ENCODE data around the gene RFTN1.

DNA sequence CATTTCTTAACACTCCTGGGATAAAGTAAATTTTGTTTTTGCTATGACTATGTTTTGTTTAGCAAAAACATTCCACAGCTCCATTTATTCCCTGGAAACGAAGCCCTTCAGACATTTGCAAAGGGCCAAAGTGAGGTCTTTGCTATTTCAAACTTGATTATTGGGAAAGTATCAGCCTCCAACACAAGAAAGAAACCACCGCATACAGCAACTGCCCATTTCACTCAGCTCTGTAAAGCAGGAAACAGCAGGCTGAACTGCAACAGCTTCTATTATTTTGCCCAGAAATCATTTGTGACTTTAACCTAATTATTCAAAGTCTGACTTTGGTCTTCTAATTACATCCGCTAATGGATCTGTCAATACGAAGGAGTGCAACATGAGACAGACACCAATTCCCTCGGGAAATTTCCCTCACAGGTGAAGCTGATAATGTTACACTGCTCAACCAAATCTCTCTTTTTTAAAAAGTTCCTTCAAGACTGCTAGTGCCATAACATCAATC is 72.1 kb downstream of the RFTN1 start:
- TF ChIP-seq, protein P1, sequence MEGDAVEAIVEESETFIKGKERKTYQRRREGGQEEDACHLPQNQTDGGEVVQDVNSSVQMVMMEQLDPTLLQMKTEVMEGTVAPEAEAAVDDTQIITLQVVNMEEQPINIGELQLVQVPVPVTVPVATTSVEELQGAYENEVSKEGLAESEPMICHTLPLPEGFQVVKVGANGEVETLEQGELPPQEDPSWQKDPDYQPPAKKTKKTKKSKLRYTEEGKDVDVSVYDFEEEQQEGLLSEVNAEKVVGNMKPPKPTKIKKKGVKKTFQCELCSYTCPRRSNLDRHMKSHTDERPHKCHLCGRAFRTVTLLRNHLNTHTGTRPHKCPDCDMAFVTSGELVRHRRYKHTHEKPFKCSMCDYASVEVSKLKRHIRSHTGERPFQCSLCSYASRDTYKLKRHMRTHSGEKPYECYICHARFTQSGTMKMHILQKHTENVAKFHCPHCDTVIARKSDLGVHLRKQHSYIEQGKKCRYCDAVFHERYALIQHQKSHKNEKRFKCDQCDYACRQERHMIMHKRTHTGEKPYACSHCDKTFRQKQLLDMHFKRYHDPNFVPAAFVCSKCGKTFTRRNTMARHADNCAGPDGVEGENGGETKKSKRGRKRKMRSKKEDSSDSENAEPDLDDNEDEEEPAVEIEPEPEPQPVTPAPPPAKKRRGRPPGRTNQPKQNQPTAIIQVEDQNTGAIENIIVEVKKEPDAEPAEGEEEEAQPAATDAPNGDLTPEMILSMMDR (IDR thresholded peaks at IDR 0.05), result no peak
- no peak for TF ChIP-seq POLR2A (IDR thresholded peaks at IDR 0.05)
